ENCODE measurements around the gene ENO1.

- TF ChIP-seq SP1 (IDR thresholded peaks at IDR 0.05; ENCODE audit: low read depth, low read length): peak; percentile 95
- TF ChIP-seq BACH1 (IDR thresholded peaks at IDR 0.05; ENCODE audit: low read length): peak; percentile 71
- TF ChIP-seq EZH2 (IDR thresholded peaks at IDR 0.05; ENCODE audit: low read depth, low read length, severe bottlenecking): no peak
- TF ChIP-seq RFX5 (IDR thresholded peaks at IDR 0.05; ENCODE audit: borderline replicate concordance, low read depth, low read length): no peak
- no peak for TF ChIP-seq POLR2A (IDR thresholded peaks at IDR 0.05; ENCODE audit: control extremely low read depth in 1 of 2, low read depth in 2 of 2, low read length in 2 of 2)
- no peak for TF ChIP-seq FOSL1 (IDR thresholded peaks at IDR 0.05; ENCODE audit: insufficient read depth, low read depth, low read length)
- TF ChIP-seq, protein P1, sequence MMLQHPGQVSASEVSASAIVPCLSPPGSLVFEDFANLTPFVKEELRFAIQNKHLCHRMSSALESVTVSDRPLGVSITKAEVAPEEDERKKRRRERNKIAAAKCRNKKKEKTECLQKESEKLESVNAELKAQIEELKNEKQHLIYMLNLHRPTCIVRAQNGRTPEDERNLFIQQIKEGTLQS (IDR thresholded peaks at IDR 0.05; ENCODE audit: insufficient read depth, low read depth, low read length): no peak; the same call in 1 of the 2 replicates
- TF ChIP-seq, protein P2, sequence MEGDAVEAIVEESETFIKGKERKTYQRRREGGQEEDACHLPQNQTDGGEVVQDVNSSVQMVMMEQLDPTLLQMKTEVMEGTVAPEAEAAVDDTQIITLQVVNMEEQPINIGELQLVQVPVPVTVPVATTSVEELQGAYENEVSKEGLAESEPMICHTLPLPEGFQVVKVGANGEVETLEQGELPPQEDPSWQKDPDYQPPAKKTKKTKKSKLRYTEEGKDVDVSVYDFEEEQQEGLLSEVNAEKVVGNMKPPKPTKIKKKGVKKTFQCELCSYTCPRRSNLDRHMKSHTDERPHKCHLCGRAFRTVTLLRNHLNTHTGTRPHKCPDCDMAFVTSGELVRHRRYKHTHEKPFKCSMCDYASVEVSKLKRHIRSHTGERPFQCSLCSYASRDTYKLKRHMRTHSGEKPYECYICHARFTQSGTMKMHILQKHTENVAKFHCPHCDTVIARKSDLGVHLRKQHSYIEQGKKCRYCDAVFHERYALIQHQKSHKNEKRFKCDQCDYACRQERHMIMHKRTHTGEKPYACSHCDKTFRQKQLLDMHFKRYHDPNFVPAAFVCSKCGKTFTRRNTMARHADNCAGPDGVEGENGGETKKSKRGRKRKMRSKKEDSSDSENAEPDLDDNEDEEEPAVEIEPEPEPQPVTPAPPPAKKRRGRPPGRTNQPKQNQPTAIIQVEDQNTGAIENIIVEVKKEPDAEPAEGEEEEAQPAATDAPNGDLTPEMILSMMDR (IDR thresholded peaks at IDR 0.05; ENCODE audit: control extremely low read depth in 1 of 3, insufficient read depth in 1 of 3, low read depth in 1 of 3, low read length in 3 of 3): peak in 1 of 3 experiments; percentile 29; a peak in 1 of 4 replicates
Observed at GRCh38 chr1:8878698-8879463, 395 bp upstream of the ENO1 start.

Data from H1 (cell line).